Endothelial cell of hepatic sinusoid (primary cell): ENCODE measurements around the gene KCNN3.
"Not testable (repeated sequence)": the region's sequence is repeated elsewhere in the genome, so short reads cannot be mapped to it uniquely, and the experiment has no call there.

Source experiments
- in situ Hi-C: cut with HindIII; loops from 2 replicates; pipeline ENCODE4 v1.10.0; 2017; ENCODE audit warnings: low sequenced_read_pairs

Gene KCNN3

DNA sequence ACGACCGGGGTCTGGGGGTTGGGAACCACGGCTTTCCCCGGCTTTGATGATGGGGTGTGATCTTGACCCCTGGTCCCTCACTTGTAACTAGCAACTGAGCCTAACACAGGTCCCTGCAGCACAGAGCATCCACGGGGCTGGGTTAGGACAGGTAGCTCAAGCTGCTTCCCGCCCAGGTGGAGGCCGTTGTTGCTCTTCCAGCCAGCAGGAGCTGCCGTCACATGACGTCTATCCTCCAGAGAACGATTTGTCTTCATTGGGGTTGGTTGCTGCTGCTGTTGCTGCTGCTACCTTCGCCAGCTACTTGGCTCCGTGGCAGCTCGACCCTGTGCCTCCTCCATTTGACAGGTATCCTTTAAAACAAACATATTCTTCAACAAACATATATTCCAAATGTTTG, 187.8 kb downstream of the KCNN3 start:
- in situ Hi-C loops: no loop called here

DNA sequence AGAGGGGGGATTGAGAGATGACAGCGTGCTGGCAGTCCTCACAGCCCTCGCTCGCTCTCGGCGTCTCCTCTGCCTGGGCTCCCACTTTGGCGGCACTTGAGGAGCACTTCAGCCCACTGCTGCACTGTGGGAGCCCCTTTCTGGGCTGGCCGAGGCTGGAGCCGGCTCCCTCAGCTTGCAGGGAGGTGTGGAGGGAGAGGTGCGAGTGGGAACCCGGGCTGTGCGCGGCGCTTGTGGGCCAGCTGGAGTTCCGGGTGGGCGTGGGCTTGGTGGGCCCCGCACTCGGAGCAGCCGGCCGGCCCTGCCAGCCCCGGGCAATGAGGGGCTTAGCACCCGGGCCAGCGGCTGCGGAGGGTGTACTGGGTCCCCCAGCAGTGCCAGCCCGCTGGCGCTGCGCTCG, 192.2 kb downstream of the KCNN3 start:
- in situ Hi-C loops: not testable (repeated sequence)

DNA sequence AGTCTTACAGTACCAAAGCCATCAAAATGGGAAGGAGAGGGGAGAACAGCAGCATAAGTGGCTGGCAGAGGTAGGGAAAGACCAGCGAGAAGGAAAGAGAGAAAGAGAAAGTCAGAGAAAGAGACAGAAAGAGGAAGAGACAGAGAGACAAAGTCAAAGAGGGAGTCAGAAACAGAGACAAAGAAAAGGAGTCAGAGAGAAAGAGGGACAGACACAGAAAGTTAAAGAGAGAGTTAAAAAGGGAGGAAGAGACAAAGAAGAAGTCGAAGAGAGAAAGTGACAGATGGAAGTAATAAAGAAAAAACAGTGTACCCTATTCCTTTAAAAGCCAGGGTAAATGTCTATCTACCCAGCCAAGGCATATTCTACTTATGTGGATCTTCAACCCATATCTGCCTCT, 193.2 kb downstream of the KCNN3 start:
- in situ Hi-C loops: not testable (repeated sequence)

DNA sequence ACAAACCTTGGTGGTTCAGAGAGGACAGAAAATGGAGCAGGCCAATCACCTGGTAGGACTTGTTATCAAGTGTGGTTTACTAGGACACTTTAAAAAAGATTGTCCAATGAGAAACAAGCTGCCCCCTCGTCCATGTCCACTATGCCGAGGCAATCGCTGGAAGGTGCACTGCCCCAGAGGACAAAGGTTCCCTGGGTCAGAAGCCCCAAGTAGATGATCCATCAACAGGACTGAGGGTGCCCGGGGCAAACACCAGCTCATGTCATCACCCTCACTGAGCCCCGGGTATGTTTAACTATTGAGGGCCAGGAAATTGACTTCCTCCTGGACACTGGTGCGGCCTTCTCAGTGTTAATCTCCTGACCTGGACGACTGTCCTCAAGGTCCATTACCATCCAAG, 195.6 kb downstream of the KCNN3 start:
- in situ Hi-C loops: not testable (repeated sequence)

GRCh38 chr1:154672245-154672644, 197.8 kb downstream of the KCNN3 start:
- in situ Hi-C loops: not testable (repeated sequence)

DNA sequence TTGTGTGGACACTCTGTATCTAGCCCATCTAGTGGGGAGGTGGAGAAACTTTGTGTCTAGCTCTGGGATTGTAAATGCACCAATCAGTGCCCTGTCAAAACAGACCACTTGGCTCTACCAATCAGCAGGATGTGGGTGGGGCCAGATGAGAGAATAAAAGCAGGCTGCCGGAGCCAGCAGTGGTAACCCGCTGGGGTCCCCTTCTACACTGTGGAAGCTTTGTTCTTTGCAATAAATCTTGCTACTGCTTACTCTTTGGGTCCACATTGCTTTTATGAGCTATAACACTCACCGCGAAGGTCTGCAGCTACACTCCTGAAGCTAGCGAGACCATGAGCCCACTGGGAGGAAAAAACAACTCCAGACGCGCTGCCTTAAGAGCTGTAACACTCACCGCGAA, 198.7 kb downstream of the KCNN3 start:
- in situ Hi-C loops: not testable (repeated sequence)

GRCh38 chr1:154670310-154671270, 199.5 kb downstream of the KCNN3 start:
- in situ Hi-C loops: not testable (repeated sequence)

- in situ Hi-C loops: no loop called here
Measured at GRCh38 chr1:154669464-154670282, 200.4 kb downstream of the KCNN3 start.

DNA sequence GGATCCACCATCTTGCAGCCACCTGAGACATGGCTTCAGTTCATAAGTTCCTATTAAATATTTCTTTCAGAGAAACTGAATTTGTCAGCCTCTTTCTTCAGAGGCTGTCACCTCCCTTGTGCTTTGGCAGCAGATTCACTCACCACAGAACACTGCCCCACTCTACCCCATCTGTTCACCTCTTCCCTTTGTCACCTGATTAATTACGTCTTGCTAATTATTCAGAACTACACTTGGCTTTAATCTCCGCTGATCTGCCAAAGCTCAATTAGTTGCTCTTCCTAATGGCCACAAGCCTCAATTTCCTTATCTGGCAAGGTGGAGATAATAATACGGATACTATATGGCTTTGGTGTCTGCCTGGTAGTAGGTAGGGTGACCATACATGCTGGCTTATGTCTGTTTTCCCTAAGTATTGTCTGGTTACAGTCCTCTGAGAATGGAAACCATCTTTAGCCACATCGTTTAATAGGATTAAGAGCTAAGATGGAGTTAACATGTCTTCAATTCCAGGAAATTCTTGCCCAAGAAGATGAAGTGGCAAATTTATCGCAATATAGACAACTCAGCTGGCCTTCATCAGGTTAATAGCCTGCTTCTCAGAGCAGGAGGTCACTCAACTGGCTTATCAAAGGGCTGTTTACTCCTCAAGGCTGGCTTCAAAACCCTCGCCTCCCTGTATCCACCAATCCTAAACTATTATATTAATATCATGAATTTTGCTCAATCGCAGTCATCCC, 203.9 kb downstream of the KCNN3 start:
- in situ Hi-C loops: no loop called here

DNA sequence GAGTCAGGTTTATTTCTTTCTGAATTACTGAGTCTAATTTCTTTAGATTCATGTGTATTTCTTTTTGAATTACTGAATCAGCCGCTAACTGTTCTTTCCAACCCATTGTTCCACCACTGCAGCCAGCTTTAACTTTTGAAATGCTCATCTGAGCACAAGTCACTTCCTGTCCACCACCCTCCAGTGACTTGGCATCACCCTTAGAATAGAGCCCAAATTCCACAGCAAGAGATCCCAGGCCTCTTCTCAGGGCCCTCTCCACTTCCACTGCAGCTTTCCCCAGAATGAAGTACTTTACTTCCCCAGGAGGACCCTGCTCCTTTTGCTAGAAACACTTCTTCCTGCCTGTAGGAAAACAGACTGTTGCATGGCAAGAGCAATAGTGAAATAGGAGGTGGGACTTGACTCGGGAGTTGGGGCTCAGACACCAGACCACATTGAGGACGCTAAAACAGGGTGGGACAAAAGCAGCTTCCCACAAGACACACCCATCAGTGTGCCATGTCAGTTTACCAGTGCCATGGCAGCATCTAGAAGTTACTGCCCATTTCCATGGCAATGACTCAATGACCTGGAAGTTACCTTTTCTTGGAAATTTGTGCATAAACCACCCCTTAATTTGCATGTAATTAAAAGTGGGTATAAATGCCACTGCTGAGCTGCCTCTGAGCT, 205.6 kb downstream of the KCNN3 start:
- in situ Hi-C loops: no loop called here

- in situ Hi-C loops: no loop called here
Measured at GRCh38 chr1:154663471-154664060, 206.5 kb downstream of the KCNN3 start.

GRCh38 chr1:154661110-154661509, 209.0 kb downstream of the KCNN3 start:
- in situ Hi-C loops: no loop called here

GRCh38 chr1:154659823-154660592, 210.1 kb downstream of the KCNN3 start:
- in situ Hi-C loops: no loop called here

DNA sequence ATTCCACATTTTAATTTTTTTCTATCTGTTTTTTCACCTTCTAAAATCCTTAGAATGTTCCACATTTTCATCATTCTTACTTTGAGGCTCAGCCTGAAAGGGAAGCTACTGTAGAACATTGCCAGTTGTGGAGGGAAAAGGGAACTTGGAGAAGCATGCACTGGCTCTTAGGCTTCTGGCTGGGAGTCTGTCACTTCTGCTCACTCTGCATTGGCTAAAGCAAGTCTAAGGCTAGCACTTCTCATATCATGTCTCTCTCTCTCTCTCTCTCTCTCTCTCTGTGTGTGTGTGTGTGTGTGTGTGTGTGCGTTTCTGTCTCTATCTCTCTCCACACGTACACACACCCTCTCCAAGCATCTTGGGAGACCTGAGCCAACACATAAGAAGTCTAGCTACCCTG, 212.5 kb downstream of the KCNN3 start:
- in situ Hi-C loops: no loop called here

GRCh38 chr1:154652893-154653292, 217.2 kb downstream of the KCNN3 start:
- in situ Hi-C loops: no loop called here
